Fibroblast of gingiva (primary cell): Measurements from ENCODE around the gene PRPF40B.

Experiments used
- DNase-seq: peaks from one replicate; pipeline ENCODE4 v3.0.0-alpha.2; 2011; ENCODE audit warnings: low read depth

PRPF40B gene

GRCh38 chr12:49659753-49660152 is 36.4 kb downstream of the PRPF40B start:
- no peak for DNase-seq

- DNase-seq: no peak
These were observed 37.8 kb downstream of the PRPF40B start for GRCh38 chr12:49661191-49661590.

- DNase-seq: no peak
These were observed 38.4 kb downstream of the PRPF40B start for GRCh38 chr12:49661746-49662145.

GRCh38 chr12:49662998-49663843 is 39.9 kb downstream of the PRPF40B start:
- peak; percentile 83 for DNase-seq

- no peak for DNase-seq
These were observed 40.8 kb downstream of the PRPF40B start for GRCh38 chr12:49664167-49664566.

GRCh38 chr12:49664591-49665239 is 41.4 kb downstream of the PRPF40B start:
- no peak for DNase-seq

GRCh38 chr12:49665384-49665783 is 42.0 kb downstream of the PRPF40B start:
- no peak for DNase-seq

- no peak for DNase-seq
These were observed 42.8 kb downstream of the PRPF40B start for GRCh38 chr12:49666176-49666575.

- DNase-seq: no peak
These were observed 44.1 kb downstream of the PRPF40B start for GRCh38 chr12:49667325-49668090.

- no peak for DNase-seq
These were observed 46.4 kb downstream of the PRPF40B start for GRCh38 chr12:49669796-49670195.

- no peak for DNase-seq
These were observed 47.8 kb downstream of the PRPF40B start for GRCh38 chr12:49671031-49671765.

- no peak for DNase-seq
These were observed 49.2 kb downstream of the PRPF40B start for GRCh38 chr12:49672301-49673217.

GRCh38 chr12:49673446-49674317 is 50.3 kb downstream of the PRPF40B start:
- peak; percentile 98 for DNase-seq

GRCh38 chr12:49674318-49674981 is 51.1 kb downstream of the PRPF40B start:
- peak; percentile 26 for DNase-seq

GRCh38 chr12:49675137-49675536 is 51.8 kb downstream of the PRPF40B start:
- DNase-seq: peak; percentile 37

- DNase-seq: no peak
These were observed 55.4 kb downstream of the PRPF40B start for GRCh38 chr12:49678711-49679110.

GRCh38 chr12:49680075-49680474 is 56.7 kb downstream of the PRPF40B start:
- no peak for DNase-seq

GRCh38 chr12:49683599-49684309 is 60.4 kb downstream of the PRPF40B start:
- DNase-seq: no peak
